ENCODE results near the gene CRYBG1.

Gene CRYBG1

GRCh38 chr6:106477146-106477545 lies 116.6 kb downstream of the CRYBG1 start:
- TF ChIP-seq CTCF (conservative IDR thresholded peaks at IDR 0.05; ENCODE audit: low read length) = no peak
- no peak overlapping the region for H3K4me3 ChIP-seq (ENCODE audit: low read length)
- no peak for DNase-seq (ENCODE audit: low read depth)

GRCh38 chr6:106477790-106478189 lies 117.3 kb downstream of the CRYBG1 start:
- TF ChIP-seq CTCF (conservative IDR thresholded peaks at IDR 0.05; ENCODE audit: low read length) = no peak
- no peak for DNase-seq (ENCODE audit: low read depth)
- no peak overlapping the region for H3K4me3 ChIP-seq (ENCODE audit: low read length)

GRCh38 chr6:106486236-106486635 lies 125.7 kb downstream of the CRYBG1 start:
- peak; percentile 61 for DNase-seq (ENCODE audit: low read depth)
- H3K4me3 ChIP-seq (ENCODE audit: low read length) = no peak overlapping the region
- no peak for TF ChIP-seq CTCF (conservative IDR thresholded peaks at IDR 0.05; ENCODE audit: low read length)

GRCh38 chr6:106488494-106489370 lies 128.2 kb downstream of the CRYBG1 start:
- H3K4me3 ChIP-seq (ENCODE audit: low read length) = no peak overlapping the region
- no peak for TF ChIP-seq CTCF (conservative IDR thresholded peaks at IDR 0.05; ENCODE audit: low read length)
- peak; percentile 31 for DNase-seq (ENCODE audit: low read depth)

- no peak for TF ChIP-seq CTCF (conservative IDR thresholded peaks at IDR 0.05; ENCODE audit: low read length)
- no peak overlapping the region for H3K4me3 ChIP-seq (ENCODE audit: low read length)
- no peak for DNase-seq (ENCODE audit: low read depth)
Measured at GRCh38 chr6:106490030-106490429, 129.5 kb downstream of the CRYBG1 start.

- DNase-seq (ENCODE audit: low read depth) = no peak
- no peak overlapping the region for H3K4me3 ChIP-seq (ENCODE audit: low read length)
Measured at GRCh38 chr6:106490436-106490835, 129.9 kb downstream of the CRYBG1 start.

More at GRCh38 chr6:106490436-106490835, 129.9 kb downstream of the CRYBG1 start:
- no peak for TF ChIP-seq CTCF (conservative IDR thresholded peaks at IDR 0.05; ENCODE audit: low read length)
